Measurements from ENCODE around the gene DUSP12. TPM values are rescaled to one million over a fixed set of nuclear protein-coding genes. Genes with fewer than 3 reads are reported as not detected.

The DUSP12 gene
- total and polyA plus RNA-seq, 2 donors (not counting 1 experiment from before 2014, with no cell fraction given): 29.5 to 41.9 TPM

GRCh38 chr1:161735837-161736236 is 13.7 kb upstream of the DUSP12 start:
- Histone ChIP-seq H4K20me1 (ENCODE audit: control insufficient read depth, insufficient read depth, low read length, poor library complexity, severe bottlenecking) (no peaks in the 10 kb centered on the region), H3K27me3 (replicated peaks in 1 of 4; ENCODE audit: control extremely low read depth in 1 of 4, control insufficient read depth in 3 of 4, insufficient read depth in 4 of 4, low read length in 3 of 4) (no peaks in the 10 kb centered on the region), H3K4me1 (ENCODE audit: control insufficient read depth in 2 of 2, insufficient read depth in 2 of 2, low read length in 2 of 2) (peaks cover 27% of the 10 kb centered on the region in 2 donors), H3K9ac (ENCODE audit: low read length) (no peak overlapping the region), H3K9me3 (ENCODE audit: control extremely low read depth in 1 of 3, control insufficient read depth in 2 of 3, insufficient read depth in 1 of 3, low read length in 2 of 3) (no peaks in the 10 kb centered on the region), H3K27ac (ENCODE audit: low read length in 2 of 2) (no peak overlapping the region), H3K4me3 (ENCODE audit: control extremely low read depth in 1 of 5, extremely low read depth in 1 of 5, insufficient read depth in 1 of 5, low read depth in 2 of 5, low read length in 4 of 5) (no peak overlapping the region), H3K79me2 (ENCODE audit: control insufficient read depth, insufficient read depth, low read length) (no peaks in the 10 kb centered on the region), H2AFZ (ENCODE audit: insufficient read depth, low read depth, low read length, poor library complexity, severe bottlenecking) (no peak overlapping the region), H3K4me2 (replicated peaks; ENCODE audit: low read depth, low read length, poor library complexity, severe bottlenecking) (no peak overlapping the region), H3K36me3 (replicated peaks in 1 of 2; ENCODE audit: control extremely low read depth in 1 of 2, control insufficient read depth in 1 of 2, extremely low read depth in 1 of 2, insufficient read depth in 2 of 2, low read length in 1 of 2) (no peaks in the 10 kb centered on the region)
- Mint-ChIP-seq H3K4me3 (no peak overlapping the region), H3K9me3 (ENCODE audit: insufficient read depth) (no peaks in the 10 kb centered on the region), H3K27ac (no peak overlapping the region), H3K27me3 (no peaks in the 10 kb centered on the region), H3K4me1 (peaks cover 33% of the 10 kb centered on the region)
- DNase-seq (no peak), ATAC-seq (ENCODE audit: low read depth) (no peak)
- TF ChIP-seq CTCF (IDR thresholded peaks at IDR 0.05): no peak
- TF ChIP-seq EZH2 (IDR thresholded peaks at IDR 0.05; ENCODE audit: borderline replicate concordance, insufficient read depth, low read depth, low read length, poor library complexity, severe bottlenecking): no peak
- intact Hi-C loops (cut with micrococcal nuclease): no loop called here
- WGBS (ENCODE audit: insufficient coverage): 89% methylated on average over 2 of the region's 3 CpGs
- ChIA-PET POLR2A (interaction anchor here (2.0 kb wide), 1 partner anchor 10 kb away, joined by 5 read pairs; no protein-coding TSS in a partner anchor), CTCF (interaction anchor here (1.3 to 7.4 kb wide), 4 partner anchors 7 to 248 kb away, joined by 3 to 142 read pairs (median 44); partner anchors contain the start of gene FCRLA)

GRCh38 chr1:161736335-161736969 is 13.1 kb upstream of the DUSP12 start:
- TF ChIP-seq CTCF (IDR thresholded peaks at IDR 0.05): no peak
- no peak for TF ChIP-seq EZH2 (IDR thresholded peaks at IDR 0.05; ENCODE audit: borderline replicate concordance, insufficient read depth, low read depth, low read length, poor library complexity, severe bottlenecking)
- intact Hi-C loops (cut with micrococcal nuclease): no loop called here
- Histone ChIP-seq H3K27me3 (replicated peaks in 1 of 4; ENCODE audit: control extremely low read depth in 1 of 4, control insufficient read depth in 3 of 4, insufficient read depth in 4 of 4, low read length in 3 of 4) (no peaks in the 10 kb centered on the region), H3K4me2 (replicated peaks; ENCODE audit: low read depth, low read length, poor library complexity, severe bottlenecking) (no peak overlapping the region), H3K79me2 (ENCODE audit: control insufficient read depth, insufficient read depth, low read length) (no peaks in the 10 kb centered on the region), H3K4me3 (ENCODE audit: control extremely low read depth in 1 of 5, extremely low read depth in 1 of 5, insufficient read depth in 1 of 5, low read depth in 2 of 5, low read length in 4 of 5) (no peak overlapping the region), H3K9ac (ENCODE audit: low read length) (no peak overlapping the region), H3K4me1 (ENCODE audit: control insufficient read depth in 2 of 2, insufficient read depth in 2 of 2, low read length in 2 of 2) (peaks cover 33% of the 10 kb centered on the region in 2 donors), H3K36me3 (replicated peaks in 1 of 2; ENCODE audit: control extremely low read depth in 1 of 2, control insufficient read depth in 1 of 2, extremely low read depth in 1 of 2, insufficient read depth in 2 of 2, low read length in 1 of 2) (no peaks in the 10 kb centered on the region), H4K20me1 (ENCODE audit: control insufficient read depth, insufficient read depth, low read length, poor library complexity, severe bottlenecking) (no peaks in the 10 kb centered on the region), H2AFZ (ENCODE audit: insufficient read depth, low read depth, low read length, poor library complexity, severe bottlenecking) (no peak overlapping the region), H3K9me3 (ENCODE audit: control extremely low read depth in 1 of 3, control insufficient read depth in 2 of 3, insufficient read depth in 1 of 3, low read length in 2 of 3) (no peaks in the 10 kb centered on the region), H3K27ac (ENCODE audit: low read length in 2 of 2) (no peak overlapping the region)
- Mint-ChIP-seq H3K27me3 (no peaks in the 10 kb centered on the region), H3K4me3 (no peak overlapping the region), H3K4me1 (peaks cover 39% of the 10 kb centered on the region), H3K27ac (peak overlapping the region; percentile 86), H3K9me3 (ENCODE audit: insufficient read depth) (no peaks in the 10 kb centered on the region)
- ChIA-PET POLR2A (interaction anchor here (2.0 to 5.7 kb wide), 2 partner anchors 9 to 10 kb away, joined by 5 to 82 read pairs; no protein-coding TSS in a partner anchor), CTCF (interaction anchor here (1.1 to 7.9 kb wide), 9 partner anchors 7 to 262 kb away, joined by 3 to 142 read pairs (median 5); partner anchors contain the start of genes DUSP12, FCRLA and FCRLB)
- 92% methylated on average over 2 of the region's 4 CpGs for WGBS (ENCODE audit: insufficient coverage)
- ATAC-seq (ENCODE audit: low read depth) (no peak), DNase-seq (no peak)

Data from B cell (primary cell).